22Rv1 (cell line): ENCODE data around the gene METTL15.

Source experiments
- ZFX ChIP-seq: fragments of 450-650 bp; IDR thresholded peaks from 2 replicates; pipeline ENCODE4 v1.6.1; 2017; ENCODE audit warnings: antibody characterized with exemption, borderline replicate concordance
- TF ChIP-seq, protein P1 (sequence below): fragments of 450-650 bp; IDR thresholded peaks from 2 replicates; pipeline ENCODE4 v1.5.1; 2017; ENCODE audit warnings: mild to moderate bottlenecking

DNA sequence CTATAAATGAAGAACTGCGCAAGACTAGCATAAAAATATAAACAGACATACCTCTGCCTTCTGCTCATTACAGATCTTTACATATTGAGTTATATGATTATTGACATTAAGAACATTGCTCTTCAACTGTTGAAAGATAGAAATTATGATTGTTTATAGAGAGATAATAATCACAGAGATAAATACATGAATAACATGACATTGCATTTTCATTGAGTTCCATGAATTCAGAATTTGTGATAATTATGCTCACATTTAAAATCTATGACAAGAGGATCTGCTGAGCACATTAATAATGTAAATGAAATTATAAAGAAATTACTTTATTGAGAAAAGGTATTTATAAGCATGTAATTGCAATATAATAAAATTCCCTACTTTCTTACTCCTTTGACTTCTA, 25.1 kb upstream of the METTL15 start:
- TF ChIP-seq, protein P1, sequence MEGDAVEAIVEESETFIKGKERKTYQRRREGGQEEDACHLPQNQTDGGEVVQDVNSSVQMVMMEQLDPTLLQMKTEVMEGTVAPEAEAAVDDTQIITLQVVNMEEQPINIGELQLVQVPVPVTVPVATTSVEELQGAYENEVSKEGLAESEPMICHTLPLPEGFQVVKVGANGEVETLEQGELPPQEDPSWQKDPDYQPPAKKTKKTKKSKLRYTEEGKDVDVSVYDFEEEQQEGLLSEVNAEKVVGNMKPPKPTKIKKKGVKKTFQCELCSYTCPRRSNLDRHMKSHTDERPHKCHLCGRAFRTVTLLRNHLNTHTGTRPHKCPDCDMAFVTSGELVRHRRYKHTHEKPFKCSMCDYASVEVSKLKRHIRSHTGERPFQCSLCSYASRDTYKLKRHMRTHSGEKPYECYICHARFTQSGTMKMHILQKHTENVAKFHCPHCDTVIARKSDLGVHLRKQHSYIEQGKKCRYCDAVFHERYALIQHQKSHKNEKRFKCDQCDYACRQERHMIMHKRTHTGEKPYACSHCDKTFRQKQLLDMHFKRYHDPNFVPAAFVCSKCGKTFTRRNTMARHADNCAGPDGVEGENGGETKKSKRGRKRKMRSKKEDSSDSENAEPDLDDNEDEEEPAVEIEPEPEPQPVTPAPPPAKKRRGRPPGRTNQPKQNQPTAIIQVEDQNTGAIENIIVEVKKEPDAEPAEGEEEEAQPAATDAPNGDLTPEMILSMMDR, result no peak
- no peak for TF ChIP-seq ZFX
